Measurements from ENCODE around the gene FAM219B. TPM values are rescaled to one million over a fixed set of nuclear protein-coding genes. Genes with fewer than 3 reads are reported as not detected.

The FAM219B gene
- total and polyA plus RNA-seq, 10 of the 15 experiments (the other 5 are each of a cell fraction or from before 2014, with no cell fraction given) = 7.6 to 53.2 (median 29.4) TPM

DNA sequence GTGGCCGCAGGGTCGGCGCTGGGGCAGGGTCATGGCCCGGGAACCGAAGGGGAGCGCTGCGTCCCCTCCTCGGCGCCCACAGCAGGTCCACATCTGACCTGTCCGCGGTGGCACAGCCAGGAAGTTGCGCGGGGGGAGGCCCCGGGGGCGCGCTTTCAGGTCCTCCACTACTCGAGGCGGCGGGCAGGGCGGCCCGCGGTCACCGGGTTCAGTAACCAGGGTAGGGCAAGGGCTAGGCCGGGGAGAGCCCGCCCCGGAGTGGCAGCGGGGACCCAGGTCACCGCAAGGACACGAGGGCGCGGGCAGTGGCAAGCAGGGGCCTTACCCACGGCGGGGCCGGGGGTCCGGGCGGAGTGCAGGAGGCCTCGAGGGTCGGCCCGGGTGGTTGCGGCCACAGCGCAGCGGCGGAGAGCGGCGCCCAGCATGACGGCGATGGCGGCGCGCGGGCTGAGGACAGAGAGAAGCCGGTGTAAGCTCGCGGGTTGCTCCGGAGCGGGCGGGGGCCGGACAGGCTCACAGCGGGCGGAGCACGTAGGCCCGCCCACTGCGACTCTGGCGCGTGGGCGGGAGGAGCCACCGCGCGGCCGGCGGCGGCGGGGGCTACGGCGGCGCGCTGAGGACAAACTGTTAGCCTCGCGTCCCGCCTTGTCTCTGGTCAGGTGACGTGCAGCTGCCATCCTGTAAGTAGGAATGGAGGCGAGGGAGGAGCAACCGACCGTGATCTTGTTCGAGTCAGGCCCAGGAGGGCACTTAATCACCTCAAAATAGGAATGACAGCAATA is 31.1 kb upstream of the FAM219B start, which contains the start of gene COX5A (continued):
- 0 out of 2 replicates have a peak, but pooled peaks have one; percentile 16 for TF ChIP-seq ZNF24 (IDR thresholded peaks at IDR 0.05)
- peak; percentile 93 for TF ChIP-seq LARP7 (IDR thresholded peaks at IDR 0.05)
- no peak for TF ChIP-seq ESRRA (IDR thresholded peaks at IDR 0.05; ENCODE audit: low read length)
- peak; percentile 26 for TF ChIP-seq BCL3 (IDR thresholded peaks at IDR 0.05; ENCODE audit: borderline replicate concordance, insufficient read depth, low read depth, low read length, poor library complexity, severe bottlenecking)
- TF ChIP-seq WRNIP1 (IDR thresholded peaks at IDR 0.05; ENCODE audit: borderline replicate concordance, low read depth, low read length) = no peak
- TF ChIP-seq NFIC (IDR thresholded peaks at IDR 0.05; ENCODE audit: low read depth, low read length) = no peak
- peak; percentile 62; the same call in 1 of the 2 replicates for TF ChIP-seq SMAD5 (IDR thresholded peaks at IDR 0.05; ENCODE audit: low read depth)
- TF ChIP-seq TBL1XR1 (IDR thresholded peaks at IDR 0.05; ENCODE audit: low read depth, low read length) = no peak; the same call in 1 of the 2 replicates
- peak; percentile 48; the same call in 1 of the 2 replicates for TF ChIP-seq POLR2AphosphoS2 (IDR thresholded peaks at IDR 0.05; ENCODE audit: low read depth, low read length)
- TF ChIP-seq YY1 (IDR thresholded peaks at IDR 0.05; ENCODE audit: low read depth, low read length) = peak; percentile 84
- TF ChIP-seq BCL11A (IDR thresholded peaks at IDR 0.05; ENCODE audit: low read depth, low read length) = no peak
- TF ChIP-seq KLF5 (IDR thresholded peaks at IDR 0.05; ENCODE audit: partially characterized antibody) = peak; percentile 29
- no peak for TF ChIP-seq RCOR1 (conservative IDR thresholded peaks at IDR 0.05; ENCODE audit: low read depth, low read length)
- TF ChIP-seq HDAC2 (IDR thresholded peaks at IDR 0.05) = no peak
- peak; percentile 14; the same call in 1 of the 3 replicates for TF ChIP-seq POU2F2 (IDR thresholded peaks at IDR 0.05; ENCODE audit: borderline replicate concordance, low read depth, low read length)
- 0 out of 2 replicates have a peak, but pooled peaks have one; percentile 35 for TF ChIP-seq ZSCAN29 (IDR thresholded peaks at IDR 0.05)
- peak; percentile 21; the same call in 1 of the 2 replicates for TF ChIP-seq RFX5 (IDR thresholded peaks at IDR 0.05; ENCODE audit: low read depth, low read length)
- TF ChIP-seq IKZF1 (conservative IDR thresholded peaks at IDR 0.05) = peak; percentile 77
- no peak for TF ChIP-seq SUPT20H (IDR thresholded peaks at IDR 0.05; ENCODE audit: borderline replicate concordance, control insufficient read depth, low read depth, low read length)
- no peak for TF ChIP-seq STAT3 (IDR thresholded peaks at IDR 0.05; ENCODE audit: low read depth, low read length)
- TF ChIP-seq, protein P1, sequence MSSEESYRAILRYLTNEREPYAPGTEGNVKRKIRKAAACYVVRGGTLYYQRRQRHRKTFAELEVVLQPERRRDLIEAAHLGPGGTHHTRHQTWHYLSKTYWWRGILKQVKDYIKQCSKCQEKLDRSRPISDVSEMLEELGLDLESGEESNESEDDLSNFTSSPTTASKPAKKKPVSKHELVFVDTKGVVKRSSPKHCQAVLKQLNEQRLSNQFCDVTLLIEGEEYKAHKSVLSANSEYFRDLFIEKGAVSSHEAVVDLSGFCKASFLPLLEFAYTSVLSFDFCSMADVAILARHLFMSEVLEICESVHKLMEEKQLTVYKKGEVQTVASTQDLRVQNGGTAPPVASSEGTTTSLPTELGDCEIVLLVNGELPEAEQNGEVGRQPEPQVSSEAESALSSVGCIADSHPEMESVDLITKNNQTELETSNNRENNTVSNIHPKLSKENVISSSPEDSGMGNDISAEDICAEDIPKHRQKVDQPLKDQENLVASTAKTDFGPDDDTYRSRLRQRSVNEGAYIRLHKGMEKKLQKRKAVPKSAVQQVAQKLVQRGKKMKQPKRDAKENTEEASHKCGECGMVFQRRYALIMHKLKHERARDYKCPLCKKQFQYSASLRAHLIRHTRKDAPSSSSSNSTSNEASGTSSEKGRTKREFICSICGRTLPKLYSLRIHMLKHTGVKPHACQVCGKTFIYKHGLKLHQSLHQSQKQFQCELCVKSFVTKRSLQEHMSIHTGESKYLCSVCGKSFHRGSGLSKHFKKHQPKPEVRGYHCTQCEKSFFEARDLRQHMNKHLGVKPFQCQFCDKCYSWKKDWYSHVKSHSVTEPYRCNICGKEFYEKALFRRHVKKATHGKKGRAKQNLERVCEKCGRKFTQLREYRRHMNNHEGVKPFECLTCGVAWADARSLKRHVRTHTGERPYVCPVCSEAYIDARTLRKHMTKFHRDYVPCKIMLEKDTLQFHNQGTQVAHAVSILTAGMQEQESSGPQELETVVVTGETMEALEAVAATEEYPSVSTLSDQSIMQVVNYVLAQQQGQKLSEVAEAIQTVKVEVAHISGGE (CRISPR knock-in tag; IDR thresholded peaks at IDR 0.05) = no peak
- TF ChIP-seq ZNF687 (IDR thresholded peaks at IDR 0.05) = peak; percentile 77
- peak; percentile 74 for TF ChIP-seq CREB1 (IDR thresholded peaks at IDR 0.05; ENCODE audit: low read depth)

Data from GM12878 (cell line).